C1 segment of cervical spinal cord (tissue), 14 donors: ENCODE results near the gene LYL1.
"Not testable (repeated sequence)": the region's sequence is repeated elsewhere in the genome, so short reads cannot be mapped to it uniquely, and the experiment has no call there.

Experiments used
- DNase-seq, 14 donors: peaks; one replicate each; lab custom pipeline; 2025; lab: John Stamatoyannopoulos, UW

LYL1 gene

DNA sequence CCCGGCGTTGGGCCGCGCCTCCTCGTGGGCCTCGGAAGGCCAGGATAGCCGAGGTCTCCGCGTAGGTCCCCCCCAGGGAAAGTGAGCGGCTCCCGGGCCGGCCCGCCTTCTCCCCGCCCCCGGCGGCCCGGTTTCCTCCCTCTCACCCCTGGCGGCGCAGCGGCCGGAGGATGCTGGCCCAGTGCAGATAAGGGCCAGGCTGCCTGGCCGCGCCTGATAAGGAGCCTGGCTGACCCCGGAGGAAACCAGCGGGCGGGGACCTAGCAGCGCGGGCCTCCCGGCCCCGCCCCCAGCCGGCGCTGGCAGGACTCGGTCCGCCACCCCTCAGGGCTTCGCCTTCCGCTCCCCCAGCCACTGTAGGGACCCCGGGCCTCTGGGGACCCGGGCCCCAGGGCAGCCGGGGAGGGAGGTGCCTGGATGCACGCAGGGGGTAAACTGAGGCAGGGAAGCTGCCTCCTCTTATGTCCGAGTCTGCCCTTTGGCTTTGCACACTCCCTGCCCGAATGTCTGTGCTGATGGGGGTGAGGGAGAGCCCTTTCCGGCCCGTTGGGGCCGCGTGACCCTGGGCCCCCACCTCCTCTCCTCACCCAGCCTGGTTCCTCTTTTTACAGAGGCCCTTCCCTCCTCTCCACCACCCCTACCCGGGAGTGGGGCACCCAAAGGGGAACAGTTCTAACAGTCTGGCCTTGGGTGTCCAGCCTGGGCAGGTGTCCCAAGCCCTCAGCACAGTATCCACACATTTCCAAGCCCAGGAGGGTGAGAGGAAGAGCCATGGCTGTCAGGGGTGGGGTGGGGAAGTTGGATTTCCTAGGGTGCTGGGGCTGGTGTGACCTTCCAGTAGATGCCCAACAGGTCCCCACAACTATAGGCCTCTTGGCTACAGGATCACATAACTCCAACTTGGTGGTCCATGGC, at the start of gene LYL1:
Gene LYL1, minus strand, starts transcription at position 193 of the 915 bp plus-strand sequence. CDS start 1,687 bp downstream, outside the sequence.
- peak in 5 of 14 donors; percentile 33 to 73 (median 67) for DNase-seq

DNA sequence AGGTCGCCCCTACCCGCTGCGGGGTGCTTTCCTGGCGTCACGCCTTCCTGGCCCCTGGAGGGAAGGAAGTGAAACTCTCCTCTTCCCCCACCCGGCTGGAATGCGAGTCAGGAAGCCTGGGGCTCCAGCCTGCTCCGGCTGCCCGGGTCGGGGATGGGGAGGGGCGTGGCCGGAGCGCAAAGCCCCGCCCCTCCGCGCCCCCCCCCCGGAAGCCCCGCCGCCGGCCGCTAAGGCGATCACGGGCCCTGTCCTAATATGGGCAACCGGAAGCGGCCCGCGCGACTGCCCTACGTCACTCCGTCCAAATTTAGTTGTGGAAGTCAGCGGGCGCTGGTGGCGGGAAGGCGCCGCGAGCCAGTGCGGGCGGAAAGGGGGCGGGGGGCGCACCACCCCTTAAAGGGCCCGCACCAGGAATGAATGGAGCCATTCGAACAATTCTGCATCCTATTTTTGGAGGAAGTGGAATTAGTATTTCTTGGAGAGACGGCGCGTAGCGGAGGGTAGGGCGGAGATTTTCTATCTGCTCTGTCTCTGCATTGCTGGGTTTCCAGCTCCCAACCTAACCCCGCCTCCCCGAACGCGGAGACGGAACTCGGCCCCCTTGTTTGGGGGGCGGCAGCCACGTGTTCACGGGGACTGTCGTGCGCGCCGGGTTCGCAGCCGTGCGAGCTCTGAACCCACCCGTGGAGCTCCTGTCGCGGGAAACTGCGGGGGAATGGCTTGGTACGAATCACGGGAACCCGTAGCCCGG, 49.1 kb upstream of the LYL1 start:
- peak; percentile 77 to 98 (median 94) for DNase-seq

GRCh38 chr19:13150931-13151604, 48.4 kb upstream of the LYL1 start:
- peak in 4 of 14 donors; percentile 43 to 56 (median 44) for DNase-seq

GRCh38 chr19:13150187-13150930, 47.7 kb upstream of the LYL1 start, which contains the start of the genes IER2 and STX10:
Gene IER2, plus strand, starts transcription at chr19:13150411. Its CDS starts 2,776 bp downstream, at chr19:13153187.
Gene STX10, minus strand, starts transcription at chr19:13150375. Its CDS starts 202 bp downstream, at chr19:13150173.
- DNase-seq = peak; percentile 80 to 95 (median 94)

- DNase-seq = peak in 1 of 14 donors; percentile 50
These were observed 47.0 kb upstream of the LYL1 start for GRCh38 chr19:13149628-13150186.

DNA sequence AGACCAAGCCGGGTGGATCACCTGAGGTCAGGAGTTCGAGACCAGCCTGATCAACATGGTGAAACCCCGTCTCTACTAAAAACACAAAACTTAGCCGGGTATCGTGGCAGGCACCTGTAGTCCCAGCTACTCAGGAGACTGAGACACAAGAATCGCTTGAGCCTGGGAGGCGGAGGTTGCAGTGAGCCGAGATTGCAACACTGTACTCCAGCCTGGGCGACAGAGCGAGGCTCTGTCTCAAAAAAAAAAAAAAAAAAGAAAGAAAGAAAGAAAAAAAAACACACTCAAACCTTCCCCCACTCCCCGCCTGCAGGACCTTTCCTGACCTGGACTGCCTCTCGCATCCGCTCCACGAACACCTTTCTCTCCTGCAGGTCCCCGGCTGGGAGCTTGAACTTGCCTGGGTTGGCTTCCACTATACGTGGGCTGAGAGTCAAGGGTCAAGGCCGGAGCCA, 46.5 kb upstream of the LYL1 start:
- DNase-seq = not testable (repeated sequence)

GRCh38 chr19:13146763-13147563, 44.3 kb upstream of the LYL1 start:
- no peak for DNase-seq

DNA sequence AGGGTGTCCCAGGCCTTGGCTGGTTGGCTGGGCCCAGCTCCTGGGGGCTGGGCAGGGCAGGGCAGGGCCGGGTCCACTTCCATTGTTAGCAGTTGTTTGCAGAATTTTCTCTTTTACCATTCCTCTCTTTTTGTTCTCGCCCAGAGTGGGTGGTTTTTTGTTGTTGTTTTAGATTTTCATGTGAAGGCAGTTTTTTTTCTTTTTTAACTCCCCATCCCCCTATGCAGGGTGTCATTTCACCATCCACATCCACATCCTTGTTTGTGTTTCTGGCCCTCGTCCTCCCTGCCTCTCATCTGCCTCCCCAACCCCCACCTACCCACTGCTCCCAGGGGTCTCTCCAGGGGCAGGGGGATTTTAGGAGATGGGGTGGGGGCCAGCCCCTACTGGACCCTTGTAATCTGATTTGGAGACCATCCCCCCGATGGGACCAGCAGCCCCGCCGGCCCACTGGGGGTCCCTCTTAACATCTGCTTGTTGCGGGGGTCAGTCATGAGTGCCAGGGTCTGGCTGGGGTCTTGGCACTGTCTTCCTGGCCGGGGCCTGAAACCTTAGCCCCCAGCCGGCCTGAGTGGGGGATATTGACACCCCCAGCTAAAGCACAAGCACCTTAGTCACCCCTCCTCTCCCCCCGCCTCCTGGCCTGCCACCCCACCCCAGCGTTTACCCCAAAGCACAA, 37.1 kb upstream of the LYL1 start:
- DNase-seq = no peak

GRCh38 chr19:13138916-13139198, 36.2 kb upstream of the LYL1 start:
- DNase-seq = no peak

DNA sequence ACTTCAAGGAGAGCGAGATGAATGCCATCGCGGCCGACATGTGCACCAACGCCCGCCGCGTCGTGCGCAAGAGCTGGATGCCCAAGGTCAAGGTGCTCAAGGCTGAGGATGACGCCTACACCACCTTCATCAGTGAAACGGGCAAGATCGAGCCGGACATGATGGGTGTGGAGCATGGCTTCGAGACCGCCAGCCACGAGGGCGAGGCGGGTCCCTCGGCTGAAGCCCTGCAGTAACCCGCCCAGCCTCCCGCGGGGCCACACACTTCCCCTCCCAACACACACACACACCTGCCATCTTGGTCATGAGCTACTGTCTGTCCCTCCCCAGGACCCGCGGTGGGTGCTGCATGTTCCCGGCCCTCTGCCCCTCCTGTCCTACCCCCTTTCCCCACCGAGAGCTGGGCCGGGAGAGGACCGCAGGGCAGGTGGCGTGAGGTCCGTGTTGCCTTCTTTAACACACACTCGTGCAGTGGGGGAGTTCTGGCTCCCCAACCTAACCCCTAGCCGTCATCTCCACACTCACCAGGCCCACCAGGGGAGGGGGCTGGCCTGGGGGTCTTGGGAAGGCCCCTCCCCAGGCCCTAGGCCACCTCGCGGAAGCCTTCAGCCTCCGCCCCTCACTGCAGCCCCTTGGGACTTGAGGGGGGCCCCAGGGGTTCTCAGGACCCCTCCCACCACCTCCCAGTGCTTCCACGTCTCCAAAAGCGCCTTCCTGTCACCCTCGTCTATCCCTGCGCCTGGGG, 35.7 kb upstream of the LYL1 start:
- no peak for DNase-seq

- DNase-seq = no peak
These were observed 34.7 kb upstream of the LYL1 start for GRCh38 chr19:13137290-13137794.

GRCh38 chr19:13135068-13136062, 32.7 kb upstream of the LYL1 start:
- no peak for DNase-seq

DNA sequence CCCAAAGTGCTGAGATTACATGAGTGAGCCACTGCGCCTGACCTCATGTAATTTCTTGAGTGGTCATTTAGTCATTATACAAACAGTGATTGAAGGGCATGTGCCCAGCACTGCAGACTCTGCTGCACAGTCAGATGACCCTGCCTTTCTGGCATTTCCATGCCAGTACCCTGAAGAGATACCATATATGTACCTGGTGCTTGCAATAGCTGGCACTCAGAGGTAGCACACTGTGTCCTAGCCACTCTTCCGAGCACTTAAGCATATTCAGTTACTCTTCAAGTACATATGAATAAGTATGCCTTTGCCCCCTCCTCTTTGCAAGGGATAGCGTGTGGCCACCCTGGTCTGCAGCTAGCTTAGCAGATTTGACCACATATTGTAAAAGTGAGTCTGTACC, 32.0 kb upstream of the LYL1 start:
- DNase-seq = no peak

- peak in 2 of 14 donors; percentile 5 to 41 for DNase-seq
These were observed 30.7 kb upstream of the LYL1 start for GRCh38 chr19:13133241-13133870.

GRCh38 chr19:13132471-13133180, 30.0 kb upstream of the LYL1 start:
- no peak for DNase-seq
